Loucy (cell line): ENCODE measurements around the gene ALKAL2.

Experiments
- H2AFZ ChIP-seq: fragments of 200-600 bp; sonication (generic); 2 replicates; pipeline ENCODE4 v1.6.0; 2016; ENCODE audit warnings: antibody characterized with exemption, mild to moderate bottlenecking, low read length, moderate library complexity
- H3F3A ChIP-seq: fragments of 200-600 bp; 2 replicates; pipeline ENCODE4 v1.6.0; 2016; ENCODE audit warnings: antibody characterized with exemption, low read depth, mild to moderate bottlenecking
- H3K27me3 ChIP-seq: fragments of 200-600 bp; sonication (generic); 2 replicates; pipeline ENCODE4 v1.6.1; 2014; ENCODE audit warnings: low read length, mild to moderate bottlenecking; ENCODE audit not compliant: insufficient read depth, poor library complexity, severe bottlenecking
- H3K36me3 ChIP-seq: fragments of 200-600 bp; sonication (generic); 2 replicates; pipeline ENCODE4 v1.6.1; 2016; ENCODE audit warnings: low read length; ENCODE audit not compliant: insufficient read depth
- H3K4me1 ChIP-seq: fragments of 200-600 bp; sonication (generic); 2 replicates; pipeline ENCODE4 v1.5.1; 2014; ENCODE audit warnings: low read length, mild to moderate bottlenecking; ENCODE audit not compliant: insufficient read depth, poor library complexity, severe bottlenecking
- H3K4me2 ChIP-seq: fragments of 200-600 bp; sonication (generic); 2 replicates; pipeline ENCODE4 v1.6.0; 2014; ENCODE audit warnings: antibody characterized with exemption, low read length, low read depth, mild to moderate bottlenecking; ENCODE audit not compliant: poor library complexity, severe bottlenecking
- H3K4me3 ChIP-seq: fragments of 200-600 bp; sonication (generic); 2 replicates; pipeline ENCODE4 v1.5.1; 2014; ENCODE audit warnings: low read length, mild to moderate bottlenecking, mixed read lengths; ENCODE audit not compliant: poor library complexity, severe bottlenecking
- H3K79me2 ChIP-seq: fragments of 200-600 bp; sonication (generic); 2 replicates; pipeline ENCODE4 v1.6.1; 2014; ENCODE audit warnings: low read length; ENCODE audit not compliant: insufficient read depth
- H3K9ac ChIP-seq: fragments of 200-600 bp; sonication (generic); 2 replicates; pipeline ENCODE4 v1.6.0; 2014; ENCODE audit warnings: mild to moderate bottlenecking, low read depth, low read length, moderate library complexity; ENCODE audit not compliant: poor library complexity, severe bottlenecking
- H3K9me2 ChIP-seq: fragments of 200-600 bp; sonication (generic); replicated peaks from 2 replicates; pipeline ENCODE4 v1.6.1; 2016; ENCODE audit warnings: low read depth, low read length, mixed read lengths
- H3K9me3 ChIP-seq: fragments of 200-600 bp; sonication (generic); 2 replicates; pipeline ENCODE4 v1.6.1; 2014; ENCODE audit warnings: mild to moderate bottlenecking, antibody characterized with exemption, low read length, low read depth; ENCODE audit not compliant: insufficient read depth
- H4K20me1 ChIP-seq: fragments of 200-600 bp; sonication (generic); 2 replicates; pipeline ENCODE4 v1.6.0; 2014; ENCODE audit warnings: antibody characterized with exemption, low read length, mild to moderate bottlenecking; ENCODE audit not compliant: insufficient read depth, poor library complexity, severe bottlenecking
- EZH2phosphoT487 ChIP-seq: fragments of 200-600 bp; IDR thresholded peaks from 2 replicates; pipeline ENCODE4 v1.6.1; 2018; ENCODE audit warnings: antibody characterized with exemption, mild to moderate bottlenecking, moderate library complexity, borderline replicate concordance
- TF ChIP-seq, protein P1 (sequence below): fragments of 200-600 bp; sonication (generic); conservative IDR thresholded peaks from 2 replicates; pipeline ENCODE4 v1.5.1; 2014; ENCODE audit warnings: mild to moderate bottlenecking, antibody characterized with exemption, low read length

Gene ALKAL2

GRCh38 chr2:314561-315336 lies 26.9 kb upstream of the ALKAL2 start:
- Histone ChIP-seq H3K36me3 (no peaks in the 10 kb centered on the region), H3K4me1 (no peaks in the 10 kb centered on the region), H3K27me3 (no peaks in the 10 kb centered on the region), H3K9me3 (no peaks in the 10 kb centered on the region), H3K79me2 (no peaks in the 10 kb centered on the region), H3K4me2 (no peak overlapping the region), H4K20me1 (no peaks in the 10 kb centered on the region), H3F3A (no peaks in the 10 kb centered on the region), H3K4me3 (no peak overlapping the region), H3K9me2 (no peaks in the 10 kb centered on the region), H2AFZ (no peak overlapping the region), H3K9ac (no peak overlapping the region)
- TF ChIP-seq, protein P1, sequence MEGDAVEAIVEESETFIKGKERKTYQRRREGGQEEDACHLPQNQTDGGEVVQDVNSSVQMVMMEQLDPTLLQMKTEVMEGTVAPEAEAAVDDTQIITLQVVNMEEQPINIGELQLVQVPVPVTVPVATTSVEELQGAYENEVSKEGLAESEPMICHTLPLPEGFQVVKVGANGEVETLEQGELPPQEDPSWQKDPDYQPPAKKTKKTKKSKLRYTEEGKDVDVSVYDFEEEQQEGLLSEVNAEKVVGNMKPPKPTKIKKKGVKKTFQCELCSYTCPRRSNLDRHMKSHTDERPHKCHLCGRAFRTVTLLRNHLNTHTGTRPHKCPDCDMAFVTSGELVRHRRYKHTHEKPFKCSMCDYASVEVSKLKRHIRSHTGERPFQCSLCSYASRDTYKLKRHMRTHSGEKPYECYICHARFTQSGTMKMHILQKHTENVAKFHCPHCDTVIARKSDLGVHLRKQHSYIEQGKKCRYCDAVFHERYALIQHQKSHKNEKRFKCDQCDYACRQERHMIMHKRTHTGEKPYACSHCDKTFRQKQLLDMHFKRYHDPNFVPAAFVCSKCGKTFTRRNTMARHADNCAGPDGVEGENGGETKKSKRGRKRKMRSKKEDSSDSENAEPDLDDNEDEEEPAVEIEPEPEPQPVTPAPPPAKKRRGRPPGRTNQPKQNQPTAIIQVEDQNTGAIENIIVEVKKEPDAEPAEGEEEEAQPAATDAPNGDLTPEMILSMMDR: no peak

GRCh38 chr2:313991-314390 lies 26.1 kb upstream of the ALKAL2 start:
- Histone ChIP-seq H4K20me1 (no peaks in the 10 kb centered on the region), H3K9me2 (no peaks in the 10 kb centered on the region), H3K27me3 (no peaks in the 10 kb centered on the region), H3K4me2 (no peak overlapping the region), H3K79me2 (no peaks in the 10 kb centered on the region), H3K9ac (no peak overlapping the region), H3K36me3 (no peaks in the 10 kb centered on the region), H3K9me3 (no peaks in the 10 kb centered on the region), H2AFZ (no peak overlapping the region), H3K4me1 (no peaks in the 10 kb centered on the region), H3F3A (no peaks in the 10 kb centered on the region), H3K4me3 (no peak overlapping the region)
- TF ChIP-seq, protein P1: no peak
- no peak for TF ChIP-seq EZH2phosphoT487

GRCh38 chr2:310994-311393 lies 23.1 kb upstream of the ALKAL2 start:
- Histone ChIP-seq H3K36me3 (no peaks in the 10 kb centered on the region), H4K20me1 (no peaks in the 10 kb centered on the region), H3K9me2 (no peaks in the 10 kb centered on the region), H3F3A (no peaks in the 10 kb centered on the region), H3K27me3 (no peaks in the 10 kb centered on the region), H3K9me3 (no peaks in the 10 kb centered on the region), H3K79me2 (no peaks in the 10 kb centered on the region), H3K4me2 (no peak overlapping the region), H3K4me3 (no peak overlapping the region), H3K4me1 (no peaks in the 10 kb centered on the region), H3K9ac (no peak overlapping the region), H2AFZ (no peak overlapping the region)
- TF ChIP-seq EZH2phosphoT487: no peak
- TF ChIP-seq, protein P1: no peak
